SK-N-DZ (cell line): ENCODE measurements around the gene SMKR1. TPM values are rescaled to one million over a fixed set of nuclear protein-coding genes. Genes with fewer than 3 reads are reported as not detected.
"Not testable (repeated sequence)": the region's sequence is repeated elsewhere in the genome, so short reads cannot be mapped to it uniquely, and the experiment has no call there.

Experiments used
- DNase-seq: peaks from one replicate; pipeline ENCODE4 v3.0.0-alpha.2; 2015; ENCODE audit warnings: low spot score
- polyA plus RNA-seq, 2 experiments: library from polyadenylated mRNA; depleted of rRNA; stranded (reverse); fragments of >200 nt; gene quantifications; 2 replicates each; pipeline ENCODE4 v1.2.3, GENCODE V29; 2014

The SMKR1 gene
- 0.22 TPM in 1 of 2 replicates, not detected in the other for polyA plus RNA-seq (2014; cell fraction: cytosol; rRNA removed)
- 1.9 TPM in 1 of 2 replicates, not detected in the other for polyA plus RNA-seq (2014; cell fraction: nucleus; rRNA removed)

GRCh38 chr7:129501760-129502707 lies at the start of gene SMKR1:
TSS of gene SMKR1 (plus strand) at chr7:129502531. CDS start at chr7:129502825, 294 bp downstream.
- DNase-seq, result peak; percentile 49

GRCh38 chr7:129452589-129453231 lies 49.6 kb upstream of the SMKR1 start:
- DNase-seq, result no peak

DNA sequence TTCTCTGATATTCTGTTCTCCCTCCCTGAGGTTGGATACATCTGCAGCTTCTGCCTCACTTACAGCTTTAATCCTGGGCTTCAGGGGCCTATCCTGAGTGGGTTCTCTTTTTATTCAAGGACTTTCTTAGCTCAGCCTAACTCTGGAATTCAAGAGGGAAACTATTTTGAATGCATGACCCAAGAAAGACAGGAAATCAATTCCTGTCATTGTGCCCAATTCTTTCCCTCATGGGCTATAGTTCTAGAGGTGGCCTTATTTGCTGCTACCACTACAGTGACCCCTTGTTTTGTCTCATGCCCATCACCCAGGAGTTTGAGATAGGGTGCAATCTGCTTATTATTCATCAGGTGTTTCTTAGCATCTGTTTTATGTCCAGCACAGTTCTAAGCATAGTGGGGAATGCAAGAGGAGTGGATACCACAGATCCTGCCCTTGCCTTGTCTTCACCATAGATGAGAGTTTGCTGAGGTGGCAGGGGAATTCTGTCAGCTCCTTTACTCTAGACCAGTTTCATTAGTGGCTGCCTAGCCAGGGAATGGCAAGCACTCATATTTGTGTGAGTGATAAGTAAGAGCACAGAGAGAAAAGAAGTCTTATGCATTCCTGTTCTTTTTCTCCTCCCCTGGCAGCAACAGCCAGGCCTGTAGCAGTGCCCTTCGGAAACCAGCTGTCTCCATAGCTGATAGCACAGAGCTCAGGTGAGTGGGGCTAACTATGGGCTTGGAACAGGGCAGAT lies 48.7 kb upstream of the SMKR1 start:
- no peak for DNase-seq

- DNase-seq, result no peak
Observed at GRCh38 chr7:129454249-129454551, 48.1 kb upstream of the SMKR1 start.

GRCh38 chr7:129456421-129456820 lies 45.9 kb upstream of the SMKR1 start:
- DNase-seq, result no peak

DNA sequence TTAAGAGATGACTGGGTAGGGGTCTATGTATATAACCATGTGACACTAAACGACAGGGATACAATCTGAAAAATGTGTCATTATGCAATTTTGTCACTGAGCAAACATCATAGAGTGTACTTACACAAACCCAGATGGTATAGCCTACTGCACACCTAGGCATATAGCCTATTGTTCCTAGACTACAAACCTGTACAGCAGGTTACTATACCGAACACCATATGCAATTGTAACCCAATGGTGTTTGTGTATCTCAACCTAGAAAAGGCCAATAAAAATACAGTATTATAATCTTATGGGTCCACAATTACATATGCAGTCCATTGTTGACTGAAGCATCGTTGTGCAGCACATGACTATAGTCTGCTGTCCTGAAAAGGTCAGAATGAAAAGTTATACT lies 45.2 kb upstream of the SMKR1 start:
- no peak for DNase-seq

DNA sequence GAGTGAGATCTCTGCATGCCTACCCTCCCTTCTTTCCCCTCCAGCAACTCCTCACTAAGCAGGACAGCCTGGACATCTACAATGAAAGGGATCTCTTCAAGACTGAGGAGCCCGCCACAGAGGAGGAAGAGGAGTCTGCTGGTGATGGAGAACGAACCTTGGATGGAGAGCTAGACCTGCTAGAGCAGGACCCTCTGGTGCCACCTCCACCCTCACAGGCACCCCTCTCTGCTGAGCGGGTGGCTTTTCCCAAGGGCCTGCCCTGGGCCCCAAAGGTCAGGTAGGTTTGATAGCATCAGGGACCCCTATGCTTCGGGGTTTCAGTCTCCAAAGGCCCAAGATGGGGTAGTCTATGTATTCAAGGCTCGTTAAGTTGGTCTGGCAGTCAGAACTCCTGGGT lies 44.2 kb upstream of the SMKR1 start:
- no peak for DNase-seq

DNA sequence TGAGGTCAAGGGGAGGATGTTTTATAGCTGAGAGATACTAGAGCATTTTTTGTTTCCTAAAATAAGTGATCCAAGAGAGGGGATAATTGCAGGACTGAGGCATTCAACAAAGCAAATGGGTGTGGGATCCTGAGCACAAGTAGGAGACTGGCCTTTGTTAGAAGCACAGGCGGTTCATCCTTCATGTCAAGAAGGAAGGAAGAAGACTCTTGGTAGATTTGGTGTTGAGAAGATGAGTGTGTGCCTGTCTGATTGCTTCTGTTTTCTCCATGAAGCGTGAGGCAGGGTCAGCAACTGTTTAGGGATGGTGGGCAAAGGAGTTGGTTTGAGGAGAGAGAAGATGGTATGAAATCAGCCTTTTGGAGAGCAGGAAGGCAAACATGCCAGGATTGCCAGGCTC lies 40.5 kb upstream of the SMKR1 start:
- DNase-seq, result no peak

GRCh38 chr7:129462420-129462819 lies 39.9 kb upstream of the SMKR1 start:
- DNase-seq, result no peak

DNA sequence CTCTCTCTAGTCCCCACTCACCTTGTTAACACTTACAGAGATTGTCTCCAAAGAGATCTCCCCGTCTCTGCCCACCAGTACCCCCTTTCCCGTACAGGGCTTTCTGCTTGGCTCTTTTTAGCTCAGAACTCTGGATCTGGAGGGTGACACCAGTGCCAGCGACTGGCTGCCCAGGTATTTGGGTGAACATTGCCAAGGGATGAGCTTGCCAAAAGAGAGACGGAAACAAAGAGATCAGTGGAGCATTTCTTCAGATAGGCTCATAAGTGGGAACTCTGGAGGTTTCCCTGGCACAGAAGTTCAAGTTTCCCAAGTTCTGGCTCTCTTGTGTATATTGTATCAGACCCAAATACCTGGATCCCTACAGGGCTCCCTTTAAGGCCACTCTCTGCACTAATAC lies 38.1 kb upstream of the SMKR1 start:
- DNase-seq, result no peak

DNA sequence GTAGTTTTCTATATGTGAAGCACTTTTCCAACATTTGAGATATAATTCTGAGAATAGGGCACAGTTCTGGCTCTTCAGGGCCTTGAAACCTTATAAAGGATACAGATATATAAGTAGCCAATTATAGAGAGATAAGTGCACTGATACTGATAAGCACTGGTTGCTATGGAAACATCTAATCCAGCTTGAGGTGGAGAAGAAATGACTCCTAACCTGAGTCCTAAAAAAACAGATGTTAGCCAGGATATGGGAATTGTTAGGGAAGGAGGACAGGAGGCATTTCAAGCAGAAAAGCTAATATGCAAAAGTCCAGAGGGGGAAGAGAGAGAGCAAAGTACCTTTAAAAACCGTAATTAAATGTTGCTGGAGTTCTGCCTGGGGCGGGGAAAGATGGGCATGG lies 37.3 kb upstream of the SMKR1 start:
- DNase-seq, result peak; percentile 58

DNA sequence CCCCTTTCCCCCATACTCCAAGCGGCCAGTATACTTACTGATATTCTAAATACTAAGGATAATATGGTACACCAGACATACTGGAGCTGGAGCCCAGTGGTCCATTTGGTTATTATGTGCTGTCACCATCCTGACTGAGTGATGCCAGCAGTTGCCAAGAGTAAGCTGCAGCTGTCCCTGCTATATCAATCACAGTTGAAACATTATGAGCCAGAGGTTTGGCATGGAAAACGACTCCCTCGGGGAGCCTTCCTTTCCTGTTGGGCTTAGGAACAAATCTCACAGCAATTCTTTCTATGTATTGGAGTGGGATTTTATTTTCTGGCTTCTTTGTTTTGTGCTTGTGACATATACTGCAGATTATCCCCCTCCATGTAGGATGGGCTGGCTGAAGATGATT lies 35.5 kb upstream of the SMKR1 start:
- DNase-seq, result no peak

- DNase-seq, result no peak
Observed at GRCh38 chr7:129468087-129468486, 34.2 kb upstream of the SMKR1 start.

GRCh38 chr7:129468547-129468946 lies 33.8 kb upstream of the SMKR1 start:
- DNase-seq, result no peak

DNA sequence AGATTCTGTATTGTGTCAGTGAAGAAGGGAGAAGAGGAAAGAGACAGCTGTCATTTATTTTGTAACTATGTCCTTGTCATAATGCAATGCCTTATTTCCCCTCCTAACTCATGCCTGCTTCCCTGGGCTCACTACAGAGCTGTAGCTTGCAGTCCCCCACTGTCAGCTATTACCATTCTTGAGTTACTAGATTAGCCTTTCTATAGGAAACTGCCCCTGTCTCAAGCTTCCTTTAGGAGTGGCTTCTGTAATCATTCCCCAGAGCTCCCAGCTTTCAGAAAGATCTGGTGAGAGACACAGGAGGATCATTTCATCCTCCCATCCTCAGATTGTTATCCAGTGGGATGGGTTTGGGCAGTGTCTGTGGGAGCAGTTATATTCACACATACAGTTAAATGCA lies 32.4 kb upstream of the SMKR1 start:
- DNase-seq, result no peak

DNA sequence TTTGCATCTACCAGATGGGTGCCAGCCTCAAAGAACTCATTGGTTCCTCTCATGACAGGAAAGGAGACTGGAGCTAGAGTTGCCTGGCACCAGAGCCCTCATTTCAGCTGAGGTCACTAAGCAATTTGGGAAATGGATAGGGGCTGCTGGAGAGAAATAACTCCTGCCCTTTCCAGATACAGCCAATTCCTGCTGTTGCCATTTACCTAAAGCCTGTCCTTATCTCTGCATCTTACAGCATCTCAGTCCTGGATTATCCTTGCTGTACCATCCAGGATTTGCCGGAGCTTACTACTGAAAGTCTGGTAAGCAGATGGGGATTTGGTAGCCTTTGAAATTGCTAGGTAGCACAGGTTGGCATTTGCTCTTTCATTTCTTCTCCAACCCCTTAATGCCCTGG lies 31.9 kb upstream of the SMKR1 start:
- DNase-seq, result peak; percentile 20

DNA sequence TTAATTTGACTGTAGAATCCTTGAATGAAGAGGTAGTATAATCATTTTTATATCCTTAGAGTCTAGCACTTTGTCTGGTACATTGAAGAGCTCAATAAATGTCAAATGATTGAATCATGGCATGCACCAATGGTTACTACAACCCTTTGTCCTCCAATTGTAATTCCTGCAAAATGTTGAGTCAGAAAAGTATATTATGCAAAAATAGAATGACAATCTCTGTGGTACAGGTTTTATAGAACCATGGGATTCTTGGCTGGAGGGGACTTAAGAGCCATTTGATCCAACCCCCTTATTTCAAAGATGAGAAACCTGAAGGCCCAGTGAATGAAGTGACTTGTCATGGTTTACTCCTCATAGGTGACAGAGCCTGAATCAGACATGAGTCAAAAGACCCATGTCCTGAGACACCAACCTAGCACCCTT lies 30.9 kb upstream of the SMKR1 start:
- DNase-seq, result no peak

DNA sequence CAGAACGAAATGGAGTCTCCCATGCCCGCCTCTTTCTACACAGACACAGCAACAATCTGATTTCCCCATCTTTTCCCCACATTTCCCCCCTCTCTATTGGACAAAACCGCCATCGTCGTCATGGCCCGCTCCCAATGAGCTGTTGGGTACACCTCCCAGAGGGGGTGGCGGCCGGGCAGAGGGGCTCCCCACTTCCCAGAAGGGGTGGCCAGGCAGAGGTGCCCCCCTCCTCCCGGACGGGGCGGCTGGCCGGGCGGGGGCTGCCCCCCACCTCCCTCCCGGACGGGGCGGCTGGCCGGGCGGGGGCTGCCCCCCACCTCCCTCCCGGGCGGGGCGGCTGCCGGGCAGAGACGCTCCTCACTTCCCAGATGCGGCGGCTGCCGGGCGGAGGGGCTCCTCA lies 26.4 kb upstream of the SMKR1 start:
- DNase-seq, result not testable (repeated sequence)

DNA sequence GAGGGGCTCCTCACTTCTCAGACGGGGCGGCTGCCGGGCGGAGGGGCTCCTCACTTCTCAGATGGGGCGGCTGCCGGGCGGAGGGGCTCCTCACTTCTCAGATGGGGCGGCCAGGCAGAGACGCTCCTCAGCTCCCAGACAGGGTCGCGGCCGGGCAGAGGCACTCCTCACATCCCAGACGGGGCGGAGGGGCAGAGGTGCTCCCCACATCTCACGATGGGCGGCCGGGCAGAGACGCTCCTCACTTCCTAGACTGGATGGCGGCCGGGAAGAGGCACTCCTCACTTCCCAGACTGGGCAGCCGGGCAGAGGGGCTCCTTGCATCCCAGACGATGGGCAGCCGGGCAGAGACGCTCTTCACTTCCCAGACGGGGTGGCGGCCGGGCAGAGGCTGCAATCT lies 25.9 kb upstream of the SMKR1 start:
- DNase-seq, result not testable (repeated sequence)

DNA sequence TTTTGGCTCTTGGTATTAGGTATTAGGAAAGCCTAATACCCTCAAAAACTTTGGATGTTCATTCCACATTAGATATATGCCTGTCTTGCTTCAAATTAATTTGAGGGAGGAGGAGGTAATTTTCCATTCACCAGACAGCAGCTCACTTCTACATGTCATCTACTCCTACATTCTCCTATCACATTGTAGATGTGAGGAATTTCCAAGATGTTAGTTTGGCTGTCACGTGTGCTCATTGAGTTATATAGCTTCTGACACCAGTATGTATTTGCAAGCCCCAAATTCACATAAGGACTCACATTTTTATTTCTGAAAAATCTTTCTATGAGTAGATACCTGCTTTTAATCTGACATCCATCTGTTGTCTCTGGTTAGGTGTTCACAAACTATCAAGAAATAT lies 22.5 kb upstream of the SMKR1 start:
- no peak for DNase-seq

DNA sequence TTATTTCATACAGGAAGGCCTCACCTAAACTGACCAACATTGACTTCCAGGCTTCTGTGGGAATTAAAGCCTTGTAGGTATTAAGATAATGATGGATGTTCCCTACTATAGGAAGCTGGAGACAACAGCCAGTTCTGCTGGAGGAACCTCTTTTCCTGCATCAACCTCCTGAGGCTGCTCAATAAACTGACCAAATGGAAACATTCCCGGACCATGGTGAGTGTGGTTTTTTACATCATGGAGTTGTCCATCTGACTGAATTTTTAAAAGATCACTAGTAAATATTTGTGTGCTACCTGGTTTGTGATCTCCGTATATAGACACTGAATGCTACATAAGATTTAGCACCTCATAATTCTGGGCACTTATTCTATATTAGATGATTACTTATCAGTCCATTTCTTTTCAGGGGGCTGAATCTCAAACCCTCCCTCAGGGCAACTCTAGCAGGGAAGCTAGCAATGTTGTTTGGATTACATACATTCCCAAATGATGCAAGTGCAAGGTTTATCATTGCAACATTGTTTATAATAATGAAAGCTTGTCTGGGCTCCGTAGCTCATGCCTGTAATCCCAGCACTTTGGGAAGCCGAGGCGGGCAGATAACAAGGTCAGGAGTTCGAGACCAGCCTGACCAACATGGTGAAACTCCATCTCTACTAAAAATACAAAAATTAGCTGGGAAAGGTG lies 21.5 kb upstream of the SMKR1 start:
- no peak for DNase-seq

- not testable (repeated sequence) for DNase-seq
Observed at GRCh38 chr7:129481376-129481775, 21.0 kb upstream of the SMKR1 start.
